Stimulated activated naive B cell treated with anti-CD40 and anti-IgM and Interleukin-4, amounts not matched to agents 10 μg/mL and 1 μg/mL and 100 μg/mL, for 72 hours (primary cell): ENCODE data around the gene TRIP13.
"Not testable (repeated sequence)": the region's sequence is repeated elsewhere in the genome, so short reads cannot be mapped to it uniquely, and the experiment has no call there.

Source experiments
- ATAC-seq, 2 donors: fragments of 150-1000 bp; cut with Tn5 transposase; replicated peaks; 2 replicates each; pipeline ENCODE4 v1.10.0; 2021; ENCODE audit warnings: moderate library complexity in 1 of 2
- DNase-seq: peaks from one replicate; pipeline ENCODE4 v3.0.0; 2021
- H3K27ac Mint-ChIP-seq: one replicate; pipeline ENCODE4 v1.8.0; 2022; ENCODE audit warnings: mild to moderate bottlenecking, mixed read lengths
- H3K27me3 Mint-ChIP-seq, 2 donors: one replicate each; pipeline ENCODE4 v1.8.0; 2022; ENCODE audit warnings: mixed read lengths in 2 of 2
- H3K36me3 Mint-ChIP-seq, 2 donors: one replicate each; pipeline ENCODE4 v1.8.0; 2022; ENCODE audit warnings: mixed read lengths in 2 of 2, mild to moderate bottlenecking in 1 of 2
- H3K4me1 Mint-ChIP-seq, 2 donors: one replicate each; pipeline ENCODE4 v1.8.0; 2022; ENCODE audit warnings: mixed read lengths in 2 of 2, mild to moderate bottlenecking in 1 of 2
- H3K4me3 Mint-ChIP-seq, 2 donors: one replicate each; pipeline ENCODE4 v1.8.0; 2022; ENCODE audit warnings: mild to moderate bottlenecking in 2 of 2, mixed read lengths in 2 of 2, moderate library complexity in 1 of 2
- H3K9me3 Mint-ChIP-seq, 2 donors: one replicate each; pipeline ENCODE4 v1.8.0; 2022; ENCODE audit warnings: mixed read lengths in 2 of 2, mild to moderate bottlenecking in 1 of 2

The TRIP13 gene

GRCh38 chr5:892394-893136 is at the start of gene TRIP13, which contains the start of gene BRD9:
TRIP13 (plus strand) TSS chr5:892884; CDS start chr5:892999, 115 bp downstream.
BRD9 (minus strand) TSS chr5:892801; CDS start chr5:892657, 144 bp downstream.
- Mint-ChIP-seq H3K27ac (peak within 1 kb of the TSS; percentile 91), H3K36me3 (peaks cover 21 to 38% of the 10 kb centered on the region in 2 donors), H3K4me1 (peaks cover 14 to 21% of the 10 kb centered on the region in 2 donors), H3K27me3 (no peaks in the 10 kb centered on the region), H3K9me3 (no peaks in the 10 kb centered on the region), H3K4me3 (peak within 1 kb of the TSS; percentile 86 to 90)
- DNase-seq (peak; percentile 76), ATAC-seq (peak; percentile 98 to 99)

GRCh38 chr5:843371-843770 is 49.3 kb upstream of the TRIP13 start:
- DNase-seq, ATAC-seq: not testable (repeated sequence)

GRCh38 chr5:843926-844325 is 48.8 kb upstream of the TRIP13 start:
- not testable (repeated sequence) for H3K4me1 Mint-ChIP-seq, ATAC-seq, H3K4me3 Mint-ChIP-seq, DNase-seq, H3K27ac Mint-ChIP-seq, H3K9me3 Mint-ChIP-seq, H3K36me3 Mint-ChIP-seq, H3K27me3 Mint-ChIP-seq

More at GRCh38 chr5:843371-843770, 49.3 kb upstream of the TRIP13 start:
- not testable (repeated sequence) for H3K27me3 Mint-ChIP-seq, H3K9me3 Mint-ChIP-seq, H3K27ac Mint-ChIP-seq, H3K4me1 Mint-ChIP-seq, H3K36me3 Mint-ChIP-seq, H3K4me3 Mint-ChIP-seq

- not testable (repeated sequence) for H3K4me3 Mint-ChIP-seq, H3K27ac Mint-ChIP-seq, DNase-seq, H3K9me3 Mint-ChIP-seq, H3K4me1 Mint-ChIP-seq, H3K27me3 Mint-ChIP-seq, H3K36me3 Mint-ChIP-seq, ATAC-seq
These were observed 48.3 kb upstream of the TRIP13 start for GRCh38 chr5:844426-844825.

- not testable (repeated sequence) for H3K27me3 Mint-ChIP-seq, DNase-seq, H3K4me1 Mint-ChIP-seq, H3K27ac Mint-ChIP-seq, ATAC-seq, H3K9me3 Mint-ChIP-seq, H3K36me3 Mint-ChIP-seq, H3K4me3 Mint-ChIP-seq
These were observed 47.5 kb upstream of the TRIP13 start for GRCh38 chr5:845031-845675.

GRCh38 chr5:845676-846601 is 46.7 kb upstream of the TRIP13 start:
- H3K9me3 Mint-ChIP-seq, H3K4me3 Mint-ChIP-seq, H3K36me3 Mint-ChIP-seq, H3K27me3 Mint-ChIP-seq, DNase-seq, H3K4me1 Mint-ChIP-seq: not testable (repeated sequence)
- H3K27ac Mint-ChIP-seq, result peak overlapping the region; percentile 11
- ATAC-seq, result peak in 1 of 2 donors; percentile 69

- peak overlapping the region; percentile 11 for H3K27ac Mint-ChIP-seq
- H3K36me3 Mint-ChIP-seq, H3K27me3 Mint-ChIP-seq, H3K9me3 Mint-ChIP-seq, H3K4me3 Mint-ChIP-seq, H3K4me1 Mint-ChIP-seq: not testable (repeated sequence)
- DNase-seq (peak; percentile 25), ATAC-seq (peak in 1 of 2 donors; percentile 40)
These were observed 46.0 kb upstream of the TRIP13 start for GRCh38 chr5:846602-847091.

- H3K9me3 Mint-ChIP-seq, H3K27me3 Mint-ChIP-seq, H3K36me3 Mint-ChIP-seq, H3K4me1 Mint-ChIP-seq, DNase-seq, ATAC-seq, H3K4me3 Mint-ChIP-seq, H3K27ac Mint-ChIP-seq: not testable (repeated sequence)
These were observed 45.5 kb upstream of the TRIP13 start for GRCh38 chr5:847212-847611.

- not testable (repeated sequence) for H3K36me3 Mint-ChIP-seq, H3K4me3 Mint-ChIP-seq, DNase-seq, H3K27ac Mint-ChIP-seq, ATAC-seq, H3K4me1 Mint-ChIP-seq, H3K9me3 Mint-ChIP-seq
- peaks cover 9 to 10% of the 10 kb centered on the region in 2 donors for H3K27me3 Mint-ChIP-seq
These were observed 44.9 kb upstream of the TRIP13 start for GRCh38 chr5:847736-848135.

- Mint-ChIP-seq H3K4me3 (no peak overlapping the region), H3K27ac (no peak overlapping the region), H3K4me1 (peaks cover 6 to 7% of the 10 kb centered on the region in 2 donors), H3K27me3 (peaks cover 7 to 11% of the 10 kb centered on the region in 2 donors), H3K36me3 (peaks cover 2 to 4% of the 10 kb centered on the region in 2 donors), H3K9me3 (peaks cover 0 to 7% of the 10 kb centered on the region in 2 donors)
- ATAC-seq (no peak), DNase-seq (no peak)
These were observed 44.0 kb upstream of the TRIP13 start for GRCh38 chr5:848671-849111.

- Mint-ChIP-seq H3K9me3 (peaks cover 0 to 7% of the 10 kb centered on the region in 2 donors), H3K4me3 (no peak overlapping the region), H3K4me1 (peaks cover 6 to 7% of the 10 kb centered on the region in 2 donors), H3K27ac (no peak overlapping the region), H3K36me3 (peaks cover 2 to 4% of the 10 kb centered on the region in 2 donors), H3K27me3 (peaks cover 7 to 11% of the 10 kb centered on the region in 2 donors)
- ATAC-seq, result no peak
- no peak for DNase-seq
These were observed 42.9 kb upstream of the TRIP13 start for GRCh38 chr5:849651-850301.

GRCh38 chr5:850511-851006 is 42.1 kb upstream of the TRIP13 start, which contains the start of gene ZDHHC11:
ZDHHC11 (minus strand) TSS chr5:850986; CDS start chr5:850602, 384 bp downstream.
- Mint-ChIP-seq H3K4me1 (peaks cover 6 to 7% of the 10 kb centered on the region in 2 donors), H3K27ac (peak within 1 kb of the TSS; percentile 47), H3K36me3 (peaks cover 3 to 4% of the 10 kb centered on the region in 2 donors), H3K4me3 (no peak within 1 kb of the TSS), H3K9me3 (peaks cover 0 to 7% of the 10 kb centered on the region in 2 donors), H3K27me3 (peaks cover 7 to 11% of the 10 kb centered on the region in 2 donors)
- ATAC-seq (no peak), DNase-seq (no peak)

- H3K27ac Mint-ChIP-seq, result no peak overlapping the region
These were observed 41.6 kb upstream of the TRIP13 start for GRCh38 chr5:851076-851475.

More at GRCh38 chr5:851076-851475, 41.6 kb upstream of the TRIP13 start:
- Mint-ChIP-seq H3K4me1 (peaks cover 6 to 7% of the 10 kb centered on the region in 2 donors), H3K9me3 (peaks cover 0 to 7% of the 10 kb centered on the region in 2 donors), H3K36me3 (peaks cover 3 to 4% of the 10 kb centered on the region in 2 donors), H3K4me3 (no peak overlapping the region), H3K27me3 (peaks cover 7 to 11% of the 10 kb centered on the region in 2 donors)
- DNase-seq, result no peak
- no peak for ATAC-seq
